Effector memory CD4-positive, alpha-beta T cell (primary cell): ENCODE measurements around the gene ABCG2.

ENCODE experiments used
- DNase-seq, 3 donors: peaks; one replicate each; pipeline ENCODE4 v3.0.0-alpha.2; 2020
- H3K27ac ChIP-seq: 2 replicates; pipeline ENCODE4 v1.7.0; 2013; ENCODE audit warnings: mild to moderate bottlenecking, low read length, moderate library complexity; ENCODE audit not compliant: insufficient read depth, poor library complexity, severe bottlenecking
- H3K27me3 ChIP-seq: replicated peaks from 2 replicates; pipeline ENCODE4 v1.7.0; 2013; ENCODE audit warnings: mild to moderate bottlenecking, low read length; ENCODE audit not compliant: insufficient read depth, control insufficient read depth, poor library complexity, severe bottlenecking
- H3K36me3 ChIP-seq: 2 replicates; pipeline ENCODE4 v1.7.0; 2013; ENCODE audit warnings: mild to moderate bottlenecking, low read length, moderate library complexity; ENCODE audit not compliant: control insufficient read depth, insufficient read depth
- H3K4me1 ChIP-seq: 2 replicates; pipeline ENCODE4 v1.7.0; 2013; ENCODE audit warnings: low read length, mild to moderate bottlenecking; ENCODE audit not compliant: control insufficient read depth, insufficient read depth, poor library complexity, severe bottlenecking
- H3K4me3 ChIP-seq: 2 replicates; pipeline ENCODE4 v1.7.0; 2013; ENCODE audit warnings: low read length, low read depth, mild to moderate bottlenecking; ENCODE audit not compliant: insufficient read depth, poor library complexity, severe bottlenecking
- H3K9me3 ChIP-seq: 2 replicates; pipeline ENCODE4 v1.7.0; 2013; ENCODE audit warnings: mild to moderate bottlenecking, low read length, moderate library complexity; ENCODE audit not compliant: control insufficient read depth

ABCG2 gene

GRCh38 chr4:88060431-88060830 is 98.0 kb downstream of the ABCG2 start:
- peaks cover 4% of the 10 kb centered on the region for H3K36me3 ChIP-seq
- no peaks in the 10 kb centered on the region for H3K27me3 ChIP-seq
- DNase-seq = no peak

GRCh38 chr4:88059766-88060165 is 98.7 kb downstream of the ABCG2 start:
- Histone ChIP-seq H3K36me3 (peaks cover 4% of the 10 kb centered on the region), H3K4me1 (no peaks in the 10 kb centered on the region), H3K27me3 (no peaks in the 10 kb centered on the region), H3K9me3 (no peaks in the 10 kb centered on the region), H3K4me3 (no peak overlapping the region), H3K27ac (no peak overlapping the region)
- DNase-seq = no peak

More at GRCh38 chr4:88060431-88060830, 98.0 kb downstream of the ABCG2 start:
- Histone ChIP-seq H3K4me1 (no peaks in the 10 kb centered on the region), H3K27ac (no peak overlapping the region), H3K4me3 (no peak overlapping the region), H3K9me3 (no peaks in the 10 kb centered on the region)

- Histone ChIP-seq H3K4me1 (no peaks in the 10 kb centered on the region), H3K27ac (no peak overlapping the region), H3K9me3 (no peaks in the 10 kb centered on the region), H3K27me3 (no peaks in the 10 kb centered on the region), H3K36me3 (peaks cover 4% of the 10 kb centered on the region), H3K4me3 (no peak overlapping the region)
- DNase-seq = no peak
These were observed 100.1 kb downstream of the ABCG2 start for GRCh38 chr4:88058295-88058694.

- no peak overlapping the region for H3K4me3 ChIP-seq
- no peaks in the 10 kb centered on the region for H3K36me3 ChIP-seq
- no peak for DNase-seq
- H3K27ac ChIP-seq = no peak overlapping the region
- no peaks in the 10 kb centered on the region for H3K4me1 ChIP-seq
- H3K9me3 ChIP-seq = no peaks in the 10 kb centered on the region
- no peaks in the 10 kb centered on the region for H3K27me3 ChIP-seq
These were observed 103.5 kb downstream of the ABCG2 start for GRCh38 chr4:88054901-88055300.

- H3K27ac ChIP-seq = no peak overlapping the region
- no peaks in the 10 kb centered on the region for H3K4me1 ChIP-seq
- no peaks in the 10 kb centered on the region for H3K9me3 ChIP-seq
- no peaks in the 10 kb centered on the region for H3K36me3 ChIP-seq
- no peak overlapping the region for H3K4me3 ChIP-seq
- H3K27me3 ChIP-seq = no peaks in the 10 kb centered on the region
- DNase-seq = no peak
These were observed 104.2 kb downstream of the ABCG2 start for GRCh38 chr4:88054229-88054628.

- Histone ChIP-seq H3K27me3 (no peaks in the 10 kb centered on the region), H3K27ac (no peak overlapping the region), H3K9me3 (no peaks in the 10 kb centered on the region), H3K36me3 (peaks cover 19% of the 10 kb centered on the region), H3K4me1 (no peaks in the 10 kb centered on the region), H3K4me3 (no peak overlapping the region)
- no peak for DNase-seq
These were observed 113.4 kb downstream of the ABCG2 start for GRCh38 chr4:88045021-88045420.

- peaks cover 29% of the 10 kb centered on the region for H3K36me3 ChIP-seq
- DNase-seq = no peak
- no peak overlapping the region for H3K4me3 ChIP-seq
- H3K4me1 ChIP-seq = no peaks in the 10 kb centered on the region
- no peaks in the 10 kb centered on the region for H3K9me3 ChIP-seq
- no peak overlapping the region for H3K27ac ChIP-seq
- H3K27me3 ChIP-seq = no peaks in the 10 kb centered on the region
These were observed 114.7 kb downstream of the ABCG2 start for GRCh38 chr4:88043586-88044340.

GRCh38 chr4:88043001-88043400 is 115.4 kb downstream of the ABCG2 start:
- H3K27me3 ChIP-seq = no peaks in the 10 kb centered on the region
- no peak overlapping the region for H3K4me3 ChIP-seq
- no peak overlapping the region for H3K27ac ChIP-seq
- DNase-seq = no peak
- peaks cover 32% of the 10 kb centered on the region for H3K36me3 ChIP-seq
- no peaks in the 10 kb centered on the region for H3K4me1 ChIP-seq
- no peaks in the 10 kb centered on the region for H3K9me3 ChIP-seq

- Histone ChIP-seq H3K4me1 (no peaks in the 10 kb centered on the region), H3K9me3 (no peaks in the 10 kb centered on the region), H3K27ac (no peak overlapping the region), H3K27me3 (no peaks in the 10 kb centered on the region), H3K36me3 (peaks cover 34% of the 10 kb centered on the region), H3K4me3 (no peak overlapping the region)
- DNase-seq = no peak
These were observed 116.8 kb downstream of the ABCG2 start for GRCh38 chr4:88041626-88042025.

GRCh38 chr4:88040707-88041106 is 117.7 kb downstream of the ABCG2 start:
- H3K9me3 ChIP-seq = no peaks in the 10 kb centered on the region
- H3K36me3 ChIP-seq = peaks cover 39% of the 10 kb centered on the region
- no peaks in the 10 kb centered on the region for H3K27me3 ChIP-seq
- H3K27ac ChIP-seq = no peak overlapping the region
- no peak overlapping the region for H3K4me3 ChIP-seq
- H3K4me1 ChIP-seq = no peaks in the 10 kb centered on the region
- no peak for DNase-seq
